ENCODE data around the gene ITIH4. TPM values are rescaled to one million over a fixed set of nuclear protein-coding genes. Genes with fewer than 3 reads are reported as not detected.

The ITIH4 gene
- total RNA-seq, 2 experiments from 2014 or later: 35.8 to 40.4 TPM

DNA sequence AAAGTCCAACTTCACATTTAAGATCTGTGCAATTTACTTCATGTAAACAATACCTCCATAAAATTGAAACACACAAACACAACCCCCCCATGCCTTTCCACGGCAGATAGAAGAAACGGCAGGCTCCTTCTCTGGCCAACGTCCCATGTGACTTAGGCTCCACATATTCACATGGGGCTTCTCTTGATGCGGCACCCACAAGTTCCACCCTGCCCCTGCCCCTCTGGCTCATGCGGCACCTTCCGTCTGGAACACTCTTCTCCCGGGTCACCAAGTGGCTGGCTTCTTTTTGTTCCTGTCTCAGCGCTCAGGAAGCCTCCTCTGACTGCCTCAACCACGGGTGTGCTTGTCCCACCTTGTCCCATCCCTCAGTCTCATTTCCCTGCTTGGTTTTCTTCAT is 41.3 kb upstream of the ITIH4 start:
- TF ChIP-seq, protein P1, sequence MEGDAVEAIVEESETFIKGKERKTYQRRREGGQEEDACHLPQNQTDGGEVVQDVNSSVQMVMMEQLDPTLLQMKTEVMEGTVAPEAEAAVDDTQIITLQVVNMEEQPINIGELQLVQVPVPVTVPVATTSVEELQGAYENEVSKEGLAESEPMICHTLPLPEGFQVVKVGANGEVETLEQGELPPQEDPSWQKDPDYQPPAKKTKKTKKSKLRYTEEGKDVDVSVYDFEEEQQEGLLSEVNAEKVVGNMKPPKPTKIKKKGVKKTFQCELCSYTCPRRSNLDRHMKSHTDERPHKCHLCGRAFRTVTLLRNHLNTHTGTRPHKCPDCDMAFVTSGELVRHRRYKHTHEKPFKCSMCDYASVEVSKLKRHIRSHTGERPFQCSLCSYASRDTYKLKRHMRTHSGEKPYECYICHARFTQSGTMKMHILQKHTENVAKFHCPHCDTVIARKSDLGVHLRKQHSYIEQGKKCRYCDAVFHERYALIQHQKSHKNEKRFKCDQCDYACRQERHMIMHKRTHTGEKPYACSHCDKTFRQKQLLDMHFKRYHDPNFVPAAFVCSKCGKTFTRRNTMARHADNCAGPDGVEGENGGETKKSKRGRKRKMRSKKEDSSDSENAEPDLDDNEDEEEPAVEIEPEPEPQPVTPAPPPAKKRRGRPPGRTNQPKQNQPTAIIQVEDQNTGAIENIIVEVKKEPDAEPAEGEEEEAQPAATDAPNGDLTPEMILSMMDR (IDR thresholded peaks at IDR 0.05): no peak
- ChIA-PET CTCF (no interaction called here), POLR2A (no interaction called here)
- H3K27me3 ChIP-seq (ENCODE audit: control insufficient read depth in 1 of 2, insufficient read depth in 2 of 2, low read length in 2 of 2): no peaks in the 10 kb centered on the region
- ATAC-seq (ENCODE audit: poor library complexity) (no peak), DNase-seq (no peak)
- no peaks in the 10 kb centered on the region for H3K27me3 Mint-ChIP-seq
- H3K4me1 Mint-ChIP-seq (ENCODE audit: low read depth): peaks cover 43% of the 10 kb centered on the region
- peaks cover 16% of the 10 kb centered on the region for H3K4me1 ChIP-seq (ENCODE audit: insufficient read depth, low read length)
- no peak overlapping the region for H3K27ac ChIP-seq (ENCODE audit: low read depth in 1 of 2, low read length in 2 of 2)
- H3K9me3 ChIP-seq (ENCODE audit: control insufficient read depth in 1 of 2, insufficient read depth in 1 of 2, low read length in 2 of 2): peaks cover 0 to 2% of the 10 kb centered on the region in 2 experiments
- H3K27ac Mint-ChIP-seq: no peak overlapping the region
- intact Hi-C loops (cut with DNase I, micrococcal nuclease): no loop called here
- no peaks in the 10 kb centered on the region for H3K9me3 Mint-ChIP-seq
- H3K4me3 Mint-ChIP-seq: no peak overlapping the region
- peaks cover 4% of the 10 kb centered on the region for H3K36me3 ChIP-seq (ENCODE audit: insufficient read depth, low read length)
- H3K4me3 ChIP-seq (ENCODE audit: low read length): no peak overlapping the region
- peaks cover 13% of the 10 kb centered on the region for H3K36me3 Mint-ChIP-seq (ENCODE audit: low read depth)

DNA sequence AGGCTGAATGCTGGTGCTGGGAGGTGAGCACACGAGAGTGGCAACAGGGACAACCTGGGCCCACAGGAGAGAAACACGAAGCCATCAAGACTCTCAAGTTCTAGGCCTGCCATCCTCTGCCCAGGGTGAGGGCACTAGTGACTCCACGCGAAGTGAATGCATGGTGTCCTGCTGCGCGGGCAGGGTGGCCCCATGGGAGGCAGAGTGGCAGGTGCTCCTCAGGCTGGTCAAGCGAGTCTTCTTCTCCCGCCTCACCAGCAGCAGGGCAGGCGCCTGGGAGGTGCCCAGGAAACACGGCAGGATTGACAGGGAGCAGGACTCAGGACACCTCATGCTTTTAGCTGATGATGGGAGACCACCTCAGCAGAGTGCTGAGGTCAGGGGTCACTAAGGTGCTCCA is 40.0 kb upstream of the ITIH4 start:
- peaks cover 4% of the 10 kb centered on the region for H3K36me3 ChIP-seq (ENCODE audit: insufficient read depth, low read length)
- H3K9me3 ChIP-seq (ENCODE audit: control insufficient read depth in 1 of 2, insufficient read depth in 1 of 2, low read length in 2 of 2): peaks cover 0 to 13% of the 10 kb centered on the region in 2 experiments
- Mint-ChIP-seq H3K9me3 (no peaks in the 10 kb centered on the region), H3K4me3 (no peak overlapping the region), H3K27ac (no peak overlapping the region), H3K27me3 (no peaks in the 10 kb centered on the region), H3K36me3 (ENCODE audit: low read depth) (peaks cover 22% of the 10 kb centered on the region), H3K4me1 (ENCODE audit: low read depth) (peaks cover 32% of the 10 kb centered on the region)
- H3K4me3 ChIP-seq (ENCODE audit: low read length): no peak overlapping the region
- TF ChIP-seq, protein P1 (IDR thresholded peaks at IDR 0.05): no peak
- H3K27me3 ChIP-seq (ENCODE audit: control insufficient read depth in 1 of 2, insufficient read depth in 2 of 2, low read length in 2 of 2): no peaks in the 10 kb centered on the region
- ATAC-seq (ENCODE audit: poor library complexity) (no peak), DNase-seq (no peak)
- H3K27ac ChIP-seq (ENCODE audit: low read depth in 1 of 2, low read length in 2 of 2): no peak overlapping the region
- H3K4me1 ChIP-seq (ENCODE audit: insufficient read depth, low read length): peaks cover 11% of the 10 kb centered on the region
- ChIA-PET CTCF (no interaction called here), POLR2A (no interaction called here)
- intact Hi-C loops (cut with DNase I, micrococcal nuclease): no loop called here

DNA sequence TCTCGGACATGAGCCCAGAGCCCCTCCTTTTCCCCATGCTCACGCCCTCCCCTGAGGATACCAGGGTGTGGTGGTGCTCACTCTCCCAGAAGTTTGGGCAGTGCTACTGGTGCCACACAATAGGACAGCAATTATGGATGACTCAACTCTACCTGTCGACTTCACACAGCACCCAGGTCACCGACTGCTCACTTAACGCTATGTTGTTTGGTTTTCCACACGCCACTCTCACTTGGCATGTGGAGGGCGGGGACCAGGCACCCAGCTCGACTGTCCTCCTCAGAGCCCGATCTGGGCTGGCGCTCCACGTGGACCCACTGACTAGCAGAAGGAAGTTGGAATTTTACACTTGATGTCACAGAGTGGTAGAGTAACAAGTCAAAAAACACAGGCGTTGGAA is 36.0 kb upstream of the ITIH4 start:
- Mint-ChIP-seq H3K4me3 (no peak overlapping the region), H3K4me1 (ENCODE audit: low read depth) (no peaks in the 10 kb centered on the region), H3K27me3 (no peaks in the 10 kb centered on the region), H3K36me3 (ENCODE audit: low read depth) (peaks cover 50% of the 10 kb centered on the region), H3K9me3 (peaks cover 2% of the 10 kb centered on the region), H3K27ac (no peak overlapping the region)
- peaks cover 0 to 21% of the 10 kb centered on the region in 2 experiments for H3K9me3 ChIP-seq (ENCODE audit: control insufficient read depth in 1 of 2, insufficient read depth in 1 of 2, low read length in 2 of 2)
- ChIA-PET CTCF (no interaction called here), POLR2A (interaction anchor here (0.5 kb wide), 1 partner anchor 256 kb away, joined by 3 read pairs; no protein-coding TSS in a partner anchor)
- TF ChIP-seq, protein P1 (IDR thresholded peaks at IDR 0.05): no peak
- peaks cover 4% of the 10 kb centered on the region for H3K36me3 ChIP-seq (ENCODE audit: insufficient read depth, low read length)
- intact Hi-C loops (cut with DNase I, micrococcal nuclease): loop anchor here in 1 of 2 experiments (10.0 kb wide), 1 partner anchor 828 kb away; no protein-coding TSS in a partner anchor
- H3K4me1 ChIP-seq (ENCODE audit: insufficient read depth, low read length): no peaks in the 10 kb centered on the region
- no peak for DNase-seq
- no peak overlapping the region for H3K4me3 ChIP-seq (ENCODE audit: low read length)
- no peak overlapping the region for H3K27ac ChIP-seq (ENCODE audit: low read depth in 1 of 2, low read length in 2 of 2)
- no peak for ATAC-seq (ENCODE audit: poor library complexity)
- no peaks in the 10 kb centered on the region for H3K27me3 ChIP-seq (ENCODE audit: control insufficient read depth in 1 of 2, insufficient read depth in 2 of 2, low read length in 2 of 2)

Data from CD4-positive, alpha-beta T cell (primary cell).